Pancreas (tissue), 10 donors: ENCODE measurements around the gene STUM. TPM values are rescaled to one million over a fixed set of nuclear protein-coding genes. Genes with fewer than 3 reads are reported as not detected.

Source experiments
- ATAC-seq, 4 donors: fragments of 200-7000 bp; cut with Tn5 transposase; one replicate each; pipeline versions ENCODE4 v1.8.0 to v1.9.1; 2020; ENCODE audit warnings: mild to moderate bottlenecking in 4 of 4, moderate library complexity in 4 of 4
- DNase-seq, 6 donors: peaks; one replicate each; pipeline ENCODE4 v3.0.0-alpha.2; 2020
- FAIRE-seq: peaks from 2 replicates; lab custom pipeline; 2012; peaks lifted over from hg19 to GRCh38; lab: Jason Lieb, UNC
- H3K27ac ChIP-seq, 4 donors: fragments of 200-600 bp; sonication (generic); 1 replicate in 3 of 4; 2 replicates in 1 of 4; pipeline versions ENCODE4 v1.5.0 to v1.8.0; 2020
- H3K27me3 ChIP-seq, 4 donors: fragments of 200-600 bp; one replicate each; pipeline ENCODE4 v1.8.0; 2021
- H3K36me3 ChIP-seq, 3 donors: fragments of 200-600 bp; sonication (generic) in 1 of 3; one replicate each; pipeline versions ENCODE4 v1.5.0 to v1.8.0; 2020 to 2021
- H3K4me1 ChIP-seq, 3 donors: fragments of 200-600 bp; one replicate each; pipeline ENCODE4 v1.8.0; 2021
- H3K4me3 ChIP-seq, 4 donors: fragments of 200-600 bp; sonication (generic) in 2 of 4; one replicate each; pipeline versions ENCODE4 v1.5.0 to v1.8.0; 2020 to 2021
- H3K9me3 ChIP-seq, 4 donors: fragments of 200-600 bp; one replicate each; pipeline ENCODE4 v1.8.0; 2021
- CTCF ChIP-seq, 4 donors: fragments of 200-600 bp; sonication (generic) in 3 of 4; IDR thresholded peaks; one replicate each; pipeline versions ENCODE4 v1.5.0 to v1.8.0; 2021; ENCODE audit warnings: antibody characterized with exemption in 4 of 4
- WGBS, 2 donors: extraction: QIAGEN DNeasy Blood & Tissue Kit; methylation state at CpG; one replicate each; pipeline ENCODE4 v1.1.7; 2013; 5-methylcytosine and 5-hydroxymethylcytosine counted together
- intact Hi-C, 3 donors: fragments of 100-400 bp; cut with DNase I; formaldehyde crosslinking; loops; one replicate each; pipeline versions ENCODE4 v1.11.1 to v1.14.2; 2022
- polyA plus RNA-seq, 2 donors: library from polyadenylated mRNA; stranded (reverse); fragments of 200-250 nt; gene quantifications; one replicate each; pipeline ENCODE4 v1.2.3, GENCODE V29; 2013
- total RNA-seq, 6 donors: library from RNA; stranded (reverse); fragmentation: NEBNext Ultra II Directional in 4 of 6; extraction: Animal tissue kit (Norgen Biotek cat#: 25700) in 4 of 6; gene quantifications; one replicate each; pipeline versions ENCODE4 v1.2.1 to v1.2.4, GENCODE V29; 2021 to 2023
- donor health status: healthy with polysubstance abuse.
- donor health status: DM: no; HTN: no; CAD: no; lungs with moderate emphysema.
- donor health status: DM: no; HTN: no; CAD: no.
- donor health status: control.
- donor health status: control.
- donor health status: Bipolar disorder and iron deficiency.
- donor health status: DM: yes; HTN: yes; CAD: no.
- donor health status: DM: no; HTN: no; CAD: no.
- donor health status: DM: no; HTN: no; CAD: no.
- donor health status: DM: yes; HTN: yes; CAD: no.

The STUM gene
- total and polyA plus RNA-seq, 8 donors: 0.32 to 1.2 (median 0.56) TPM

DNA sequence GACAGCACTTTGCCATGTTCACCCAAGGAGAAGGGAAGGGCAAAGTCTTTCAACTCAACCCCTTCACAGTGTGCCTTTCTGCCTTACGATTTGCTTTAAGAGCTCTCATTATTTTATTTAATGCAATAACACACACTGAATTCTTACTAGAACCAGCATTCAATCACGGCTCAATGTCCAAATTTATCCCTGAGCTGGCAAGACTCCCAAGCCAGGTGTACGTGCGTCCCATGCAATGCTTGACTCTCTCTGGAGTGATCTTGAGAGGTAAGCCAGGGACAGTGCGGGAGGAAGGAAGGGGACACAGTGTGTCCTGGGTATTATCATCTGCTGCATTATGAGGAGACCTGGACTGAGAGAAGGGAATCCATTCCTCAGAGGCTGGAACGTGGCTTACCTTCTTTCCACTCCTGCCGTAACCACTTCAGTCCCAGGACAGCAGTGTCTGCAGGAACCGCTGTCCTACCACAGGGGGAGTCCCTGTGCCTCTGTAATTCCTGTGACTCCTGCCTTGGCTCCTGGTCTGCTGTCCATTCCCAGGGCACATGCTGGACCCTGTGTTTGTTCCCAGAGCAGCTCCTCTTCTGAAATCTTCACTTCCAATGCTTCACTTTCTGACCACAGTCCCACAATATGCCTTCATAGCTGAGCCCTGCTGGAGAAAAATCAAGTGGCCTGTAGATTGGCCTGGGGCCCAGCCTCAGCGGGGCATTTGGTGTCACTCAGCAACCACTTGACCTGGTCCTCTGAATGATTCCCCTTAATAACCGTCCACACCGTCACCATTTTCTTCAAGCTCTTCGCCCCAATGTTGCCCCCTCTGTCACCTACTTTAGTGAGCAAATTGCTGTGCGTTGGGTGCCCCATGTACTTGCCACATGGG lies 28.6 kb upstream of the STUM start:
- no peak for FAIRE-seq

DNA sequence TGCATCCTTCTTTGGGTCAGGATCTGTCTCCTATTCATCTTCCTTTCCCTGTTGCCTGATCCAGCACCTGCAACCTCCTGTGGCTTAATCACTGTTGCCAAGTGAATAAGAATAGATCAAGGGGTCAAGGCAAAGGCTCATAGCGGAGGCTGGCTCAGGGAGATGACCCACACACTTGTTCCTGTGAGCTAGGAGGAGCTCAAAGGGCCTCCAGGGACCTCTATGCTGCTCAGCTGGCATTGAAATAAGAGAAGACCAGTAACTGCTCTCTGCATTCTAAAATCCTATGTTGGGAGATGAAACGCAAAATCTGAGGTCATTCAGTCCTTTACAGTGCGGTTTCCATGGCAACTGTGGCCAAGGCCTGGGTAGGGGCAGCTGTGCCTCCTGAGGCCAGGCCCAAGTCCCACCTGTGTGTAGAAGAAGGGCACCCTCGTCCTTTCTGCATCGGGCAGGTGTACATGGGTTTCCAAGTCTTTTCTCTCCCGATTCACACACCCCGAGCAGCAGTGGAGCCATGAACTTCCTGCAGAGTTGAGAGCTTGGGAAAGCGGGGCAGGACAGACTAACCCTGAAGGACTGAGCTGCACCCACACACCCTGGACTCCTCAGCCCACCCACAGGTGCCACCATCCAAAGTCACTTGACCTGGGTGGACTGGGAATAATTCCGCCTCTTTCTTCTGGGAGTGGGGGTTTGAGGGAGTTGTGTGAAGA lies 27.8 kb upstream of the STUM start:
- no peak for DNase-seq
- FAIRE-seq: no peak
- no peaks in the 10 kb centered on the region for H3K9me3 ChIP-seq
- TF ChIP-seq CTCF (IDR thresholded peaks at IDR 0.05): no peak
- no peak for ATAC-seq
- H3K27me3 ChIP-seq: no peaks in the 10 kb centered on the region
- no peaks in the 10 kb centered on the region for H3K36me3 ChIP-seq
- no peak overlapping the region for H3K27ac ChIP-seq
- 89 to 92% methylated on average over 9 of the region's 9 CpGs for WGBS, 2 donors
- H3K4me3 ChIP-seq: no peak overlapping the region
- intact Hi-C loops: no loop called here
- no peaks in the 10 kb centered on the region for H3K4me1 ChIP-seq

More for the DNA sequence above, 28.6 kb upstream of the STUM start:
- 55 to 57% methylated on average over 13 of the region's 13 CpGs for WGBS, 2 donors
- Histone ChIP-seq H3K9me3 (no peaks in the 10 kb centered on the region), H3K36me3 (no peaks in the 10 kb centered on the region), H3K27me3 (no peaks in the 10 kb centered on the region), H3K4me1 (no peaks in the 10 kb centered on the region), H3K4me3 (no peak overlapping the region), H3K27ac (no peak overlapping the region)
- DNase-seq (no peak), ATAC-seq (peak; percentile 25 to 75 (median 52))
- TF ChIP-seq CTCF (IDR thresholded peaks at IDR 0.05): no peak
- intact Hi-C loops: no loop called here

GRCh38 chr1:226523646-226524406 lies 24.7 kb upstream of the STUM start:
- H3K9me3 ChIP-seq: no peaks in the 10 kb centered on the region
- ATAC-seq (no peak), DNase-seq (no peak), FAIRE-seq (no peak)
- TF ChIP-seq CTCF (IDR thresholded peaks at IDR 0.05): no peak
- peaks cover 0 to 3% (median 0%) of the 10 kb centered on the region in 3 donors for H3K4me1 ChIP-seq
- H3K27ac ChIP-seq: no peak overlapping the region
- intact Hi-C loops: no loop called here
- H3K36me3 ChIP-seq: no peaks in the 10 kb centered on the region
- WGBS, 2 donors: 80 to 85% methylated on average over 8 of the region's 8 CpGs
- H3K4me3 ChIP-seq: no peak overlapping the region
- no peaks in the 10 kb centered on the region for H3K27me3 ChIP-seq

DNA sequence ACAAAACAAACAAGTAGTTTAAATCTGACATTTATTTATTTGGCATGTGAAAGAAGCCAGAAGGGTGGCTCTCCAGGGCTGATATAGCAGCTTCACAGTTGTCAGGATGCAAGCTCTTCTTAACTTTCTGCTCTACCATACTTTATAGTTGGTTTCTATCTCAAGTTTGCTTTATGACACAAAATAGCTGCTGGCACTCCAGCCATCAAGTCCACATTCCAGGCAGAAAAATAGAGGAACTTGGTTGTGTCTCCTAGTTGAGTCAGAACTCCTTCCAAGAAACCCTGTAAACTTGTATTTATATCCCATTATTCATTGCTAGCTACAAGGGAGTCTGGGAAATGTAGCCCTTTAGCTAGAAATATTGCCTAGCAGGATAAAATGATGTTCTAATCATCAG lies 24.0 kb upstream of the STUM start:
- Histone ChIP-seq H3K4me1 (peaks cover 0 to 3% (median 0%) of the 10 kb centered on the region in 3 donors), H3K4me3 (no peak overlapping the region), H3K9me3 (no peaks in the 10 kb centered on the region), H3K27ac (no peak overlapping the region), H3K27me3 (no peaks in the 10 kb centered on the region), H3K36me3 (no peaks in the 10 kb centered on the region)
- FAIRE-seq: no peak
- no peak for TF ChIP-seq CTCF (IDR thresholded peaks at IDR 0.05)
- intact Hi-C loops: no loop called here
- no peak for DNase-seq
- no peak for ATAC-seq
